NCI-H1092 (cell line): Measurements from ENCODE around the gene WDR27.

ENCODE experiments used
- DNase-seq: peaks from one replicate; lab custom pipeline; 2025; lab: John Stamatoyannopoulos, UW

Gene WDR27

DNA sequence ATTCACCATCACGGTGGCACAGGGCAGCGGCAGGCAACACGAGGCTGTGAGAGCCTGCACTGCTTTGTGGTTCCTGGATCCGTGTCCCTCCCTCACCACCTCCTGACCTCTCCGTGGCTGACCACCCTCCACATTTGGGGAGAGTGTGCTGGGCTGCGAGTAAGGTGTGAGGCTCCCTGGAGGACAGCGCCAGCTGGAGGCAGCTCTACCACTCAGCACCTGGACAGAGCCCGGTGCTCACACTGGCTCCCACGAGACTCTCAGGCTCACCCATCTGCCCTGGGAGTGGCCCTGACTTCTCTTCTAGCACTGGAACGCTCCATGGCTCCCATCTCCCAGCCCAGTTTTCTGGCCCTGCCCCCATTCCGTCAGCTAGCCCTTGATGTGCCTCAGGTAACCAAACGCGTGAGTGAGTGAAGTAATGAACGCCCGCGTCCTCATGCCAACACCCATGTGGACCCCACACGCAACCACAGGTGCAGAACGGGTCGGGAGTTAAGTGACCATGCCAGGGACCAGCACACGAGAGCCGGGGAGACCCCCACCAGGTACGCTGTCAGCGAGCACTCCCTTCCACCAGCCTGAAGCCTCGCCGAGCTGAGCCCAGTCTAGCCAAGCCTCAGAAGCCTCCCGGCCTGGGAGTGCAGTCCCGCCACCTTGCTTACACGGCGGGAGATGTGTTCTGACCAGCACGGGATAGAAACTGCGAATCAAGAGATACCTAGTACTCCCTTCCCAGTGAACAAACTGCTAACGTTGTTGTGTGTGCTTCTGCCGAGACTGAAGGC, 137.2 kb downstream of the WDR27 start:
- DNase-seq = no peak

GRCh38 chr6:169561665-169562064, 140.2 kb downstream of the WDR27 start:
- no peak for DNase-seq

- no peak for DNase-seq
These were observed 142.2 kb downstream of the WDR27 start for GRCh38 chr6:169559592-169559991.

GRCh38 chr6:169558774-169559441, 142.9 kb downstream of the WDR27 start:
- no peak for DNase-seq

DNA sequence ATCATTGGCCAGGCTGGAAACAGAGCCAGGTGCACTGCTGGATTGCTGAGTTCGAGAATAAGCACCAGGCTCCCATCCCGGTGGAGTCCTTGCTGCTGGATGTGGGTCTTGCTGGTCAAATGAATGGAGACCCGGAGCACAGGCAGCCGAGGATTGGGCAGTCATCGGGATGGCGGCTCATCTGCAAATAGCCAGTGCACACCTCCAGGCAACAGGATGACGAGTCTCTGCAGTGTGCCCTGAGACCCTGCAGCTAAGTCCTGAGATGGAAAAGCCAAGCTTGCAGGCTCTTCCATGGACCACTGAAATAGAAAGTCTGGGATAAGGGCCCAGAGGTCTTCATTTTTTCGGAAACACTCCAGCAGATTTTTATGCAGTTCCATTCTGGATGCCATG, 143.5 kb downstream of the WDR27 start:
- DNase-seq = no peak

- no peak for DNase-seq
These were observed 143.9 kb downstream of the WDR27 start for GRCh38 chr6:169557887-169558286.

DNA sequence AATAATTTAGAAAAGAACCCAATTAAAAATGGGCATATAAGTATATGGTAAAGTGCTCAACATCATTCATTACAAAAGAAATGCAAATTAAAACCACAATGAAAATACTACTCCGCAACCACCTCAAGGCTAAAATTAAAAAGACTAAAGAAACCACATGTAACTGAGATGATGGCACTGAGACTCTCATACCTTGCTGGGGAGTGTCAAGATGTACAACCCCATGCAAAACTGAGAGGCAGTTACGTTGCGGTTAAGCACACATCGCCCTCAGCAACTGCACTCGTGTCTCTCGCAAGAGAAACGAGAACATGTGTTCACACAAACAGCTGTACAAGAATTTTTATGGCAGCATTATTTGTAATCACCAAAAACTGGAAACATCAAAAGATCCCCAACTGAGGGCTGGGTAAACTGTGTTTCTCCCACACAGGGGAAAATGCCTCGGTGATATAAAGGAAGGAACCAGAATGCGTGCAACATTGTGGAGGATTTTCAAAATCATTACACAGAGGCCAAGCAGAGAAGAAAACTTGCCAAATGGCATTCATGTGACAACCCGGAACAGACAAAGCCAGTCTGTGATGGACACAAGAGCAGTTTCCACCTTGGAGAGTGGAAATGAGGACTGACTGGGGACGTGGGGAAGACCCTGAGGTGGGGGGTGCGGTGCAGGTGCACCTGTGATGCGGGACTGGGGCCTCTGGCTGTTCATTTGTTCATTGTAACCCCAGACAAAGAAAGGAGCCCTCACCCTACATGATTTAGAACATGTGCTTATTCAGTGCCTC, 144.9 kb downstream of the WDR27 start:
- DNase-seq = no peak

GRCh38 chr6:169555971-169556617, 145.7 kb downstream of the WDR27 start:
- DNase-seq = no peak

DNA sequence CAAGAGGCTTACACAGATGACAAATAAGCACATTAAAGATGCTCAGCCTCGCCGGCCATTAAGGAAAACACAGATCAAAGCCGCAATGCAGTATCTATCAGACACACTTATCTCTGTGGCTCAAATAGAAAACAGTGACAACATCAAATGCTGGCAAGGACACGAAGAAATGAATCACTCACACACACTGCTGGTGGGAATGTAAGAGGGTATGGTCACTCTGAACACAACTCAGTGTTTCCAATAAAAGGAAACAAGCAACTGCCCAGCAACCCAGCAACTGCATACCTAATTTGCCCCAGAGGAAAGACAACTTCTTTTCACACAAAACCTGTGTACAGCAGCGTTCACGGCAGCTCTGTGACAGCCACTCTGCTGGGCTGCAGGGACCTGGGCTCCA, 155.8 kb downstream of the WDR27 start:
- DNase-seq = no peak

GRCh38 chr6:169543704-169544103, 158.1 kb downstream of the WDR27 start:
- DNase-seq = no peak

GRCh38 chr6:169542491-169542890, 159.3 kb downstream of the WDR27 start:
- no peak for DNase-seq

- no peak for DNase-seq
These were observed 162.5 kb downstream of the WDR27 start for GRCh38 chr6:169539176-169539897.

GRCh38 chr6:169536446-169537170, 165.2 kb downstream of the WDR27 start:
- no peak for DNase-seq

GRCh38 chr6:169534039-169534421, 167.8 kb downstream of the WDR27 start:
- DNase-seq = no peak

GRCh38 chr6:169533301-169534038, 168.4 kb downstream of the WDR27 start:
- DNase-seq = no peak

DNA sequence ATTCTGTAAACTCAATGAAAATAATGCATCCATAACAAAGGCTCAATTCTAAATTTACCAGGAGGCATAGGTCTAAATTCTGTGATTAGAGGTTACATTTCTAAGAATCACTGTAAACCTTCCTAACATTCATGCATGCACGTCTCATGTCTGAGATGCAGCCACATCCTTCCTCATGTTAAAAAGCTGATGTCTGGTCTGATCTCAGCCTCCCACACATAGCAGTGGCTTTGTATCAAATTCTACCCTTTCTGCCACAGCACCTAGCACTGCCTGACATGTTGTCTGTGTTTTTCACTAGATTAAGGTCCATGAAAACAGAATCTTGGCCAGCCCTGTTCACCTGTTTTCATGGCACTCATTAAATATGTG, 171.1 kb downstream of the WDR27 start:
- DNase-seq = no peak

DNA sequence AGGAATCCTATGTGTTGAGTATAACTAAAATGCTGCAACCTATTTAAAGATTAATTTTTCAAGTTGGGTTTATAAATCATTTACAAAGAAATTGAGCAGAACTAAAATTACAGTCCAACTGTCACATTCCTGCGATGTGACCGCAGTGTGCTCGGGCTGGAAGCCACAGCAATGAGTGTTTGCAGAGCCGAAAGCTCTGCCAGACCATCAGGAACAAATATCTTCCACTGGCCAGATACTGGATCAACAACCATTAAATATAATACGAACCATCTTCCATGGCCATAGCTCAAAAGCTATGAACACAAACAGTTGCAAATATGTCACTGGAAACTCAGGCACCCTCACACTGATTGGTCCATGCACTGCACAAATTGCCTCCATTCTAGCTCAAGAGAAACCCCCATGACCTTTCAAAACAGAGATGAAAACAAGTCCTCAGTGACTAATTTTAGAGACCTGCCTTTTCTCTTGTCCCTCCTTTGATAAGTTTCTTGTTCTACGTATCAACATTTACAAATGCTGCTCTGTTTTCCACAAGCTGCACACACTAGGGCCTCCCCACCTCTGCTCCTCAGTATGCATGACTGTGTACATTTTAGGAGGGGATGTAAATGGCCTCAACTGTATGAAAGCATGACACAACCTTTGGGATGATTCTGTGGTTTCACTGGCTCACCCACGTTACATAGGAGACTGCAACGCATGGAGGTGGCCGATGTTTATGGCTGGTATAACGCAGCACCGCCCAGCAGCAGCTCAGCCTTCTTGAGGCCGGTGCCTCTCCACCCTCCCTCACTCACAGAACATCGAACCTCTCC, 171.7 kb downstream of the WDR27 start:
- peak; percentile 10 for DNase-seq

GRCh38 chr6:169528755-169529154, 173.1 kb downstream of the WDR27 start:
- DNase-seq = no peak

GRCh38 chr6:169527306-169527705, 174.5 kb downstream of the WDR27 start:
- DNase-seq = no peak
